A549 treated with Mapracorat at 1 μM for 4 hours (cell line): ENCODE measurements around the gene SYCE1. TPM values are rescaled to one million over a fixed set of nuclear protein-coding genes. Genes with fewer than 3 reads are reported as not detected.

Experiments
- total RNA-seq: library from RNA; stranded (reverse); fragments of 200-300 nt; extraction: Qiagen RNA extraction; gene quantifications from 5 replicates; pipeline ENCODE4 v1.2.3, GENCODE V29; 2022

Gene SYCE1, protein sequence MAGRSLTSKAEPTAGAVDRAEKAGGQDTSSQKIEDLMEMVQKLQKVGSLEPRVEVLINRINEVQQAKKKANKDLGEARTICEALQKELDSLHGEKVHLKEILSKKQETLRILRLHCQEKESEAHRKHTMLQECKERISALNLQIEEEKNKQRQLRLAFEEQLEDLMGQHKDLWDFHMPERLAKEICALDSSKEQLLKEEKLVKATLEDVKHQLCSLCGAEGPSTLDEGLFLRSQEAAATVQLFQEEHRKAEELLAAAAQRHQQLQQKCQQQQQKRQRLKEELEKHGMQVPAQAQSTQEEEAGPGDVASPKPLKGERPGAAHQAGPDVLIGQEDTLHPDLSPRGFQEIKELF
- total RNA-seq, result not detected in 5 replicates

GRCh38 chr10:133565441-133566294 is at the start of gene SYCE1:
Gene SYCE1 (minus strand): TSS chr10:133565583. CDS start chr10:133565529, 54 bp downstream.

GRCh38 chr10:133526957-133527588 is 38.3 kb downstream of the SYCE1 start, which contains the start of gene CYP2E1:
Gene CYP2E1 (plus strand): TSS chr10:133527363. CDS start chr10:133527396, 33 bp downstream.

Other genes starting within 250 kb of the SYCE1 start
- 0.33 to 1.6 TPM (median 0.74 TPM) in 5 replicates for gene CALY, start 228.7 kb downstream of the SYCE1 start, total RNA-seq
- gene PRAP1, start 218.2 kb downstream of the SYCE1 start, total RNA-seq, result 0.18 TPM in 1 of 5 replicates, not detected in the others
- 14.3 to 17.4 TPM (median 16.3 TPM) in 5 replicates for gene FUOM, start 207.6 kb downstream of the SYCE1 start, total RNA-seq
- 126 to 155 TPM (median 146 TPM) in 5 replicates for gene ECHS1, start 192.2 kb downstream of the SYCE1 start, total RNA-seq
- gene PAOX, start 186.3 kb downstream of the SYCE1 start, total RNA-seq, result 1.5 to 3.1 TPM (median 1.9 TPM) in 5 replicates
- gene MTG1, start 171.4 kb downstream of the SYCE1 start, total RNA-seq, result 40.0 to 53.5 TPM (median 52.6 TPM) in 5 replicates
- gene SPRN, start 141.0 kb downstream of the SYCE1 start, total RNA-seq, result 0.13 to 0.39 TPM (median 0.29 TPM) in 5 replicates
- gene SCART1, start 111.6 kb downstream of the SYCE1 start, total RNA-seq, result 0.07 to 0.24 TPM (median 0.16 TPM) in 5 replicates
- 0.15 to 0.37 TPM (median 0.23 TPM) in 4 of 5 replicates, not detected in the other for gene CYP2E1, start 38.2 kb downstream of the SYCE1 start, total RNA-seq
- 0.10 TPM in 2 of 5 replicates, not detected in the others for gene FRG2B, start 61.2 kb upstream of the SYCE1 start, total RNA-seq